LHCN-M2 (cell line): ENCODE results near the gene LMNB1. TPM values are rescaled to one million over a fixed set of nuclear protein-coding genes. Genes with fewer than 3 reads are reported as not detected.
A peak's percentile ranks its signal among the peaks of the same experiment; 100 is the strongest.
"Not testable (repeated sequence)": the region's sequence is repeated elsewhere in the genome, so short reads cannot be mapped to it uniquely, and the experiment has no call there.

ENCODE experiments used
- DNase-seq: peaks from one replicate; pipeline ENCODE4 v3.0.0-alpha.2; 2012; ENCODE audit warnings: low read depth
- polyA plus RNA-seq: library from polyadenylated mRNA; unstranded; fragments of >200 nt; gene quantifications from one replicate; pipeline ENCODE4 v1.2.1, GENCODE V29; 2012; ENCODE audit warnings: missing spikeins
- total RNA-seq: library from RNA; depleted of rRNA; stranded (reverse); fragments of >200 nt; gene quantifications from 2 replicates; pipeline ENCODE4 v1.2.3, GENCODE V29; 2014; rRNA removed

The LMNB1 gene
- 121 and 142 TPM in 2 replicates for total RNA-seq
- polyA plus RNA-seq: 39.7 TPM

GRCh38 chr5:126776499-126777256 is at the start of gene LMNB1:
TSS of gene LMNB1 (plus strand) at chr5:126777136. CDS start at chr5:126777509, 373 bp downstream.
- peak; percentile 98 for DNase-seq

- DNase-seq: no peak
Measured at GRCh38 chr5:126732716-126733115, 44.2 kb upstream of the LMNB1 start.

GRCh38 chr5:126734573-126734972 is 42.4 kb upstream of the LMNB1 start:
- DNase-seq: not testable (repeated sequence)

- no peak for DNase-seq
Measured at GRCh38 chr5:126736141-126736540, 40.8 kb upstream of the LMNB1 start.

- DNase-seq: no peak
Measured at GRCh38 chr5:126741361-126741760, 35.6 kb upstream of the LMNB1 start.

- no peak for DNase-seq
Measured at GRCh38 chr5:126742425-126742824, 34.5 kb upstream of the LMNB1 start.

- no peak for DNase-seq
Measured at GRCh38 chr5:126744836-126745235, 32.1 kb upstream of the LMNB1 start.

GRCh38 chr5:126745259-126745992 is 31.5 kb upstream of the LMNB1 start:
- no peak for DNase-seq

GRCh38 chr5:126746290-126746689 is 30.6 kb upstream of the LMNB1 start:
- DNase-seq: no peak

GRCh38 chr5:126752081-126752785 is 24.7 kb upstream of the LMNB1 start:
- no peak for DNase-seq

GRCh38 chr5:126753227-126753626 is 23.7 kb upstream of the LMNB1 start:
- no peak for DNase-seq

- DNase-seq: no peak
Measured at GRCh38 chr5:126754609-126755008, 22.3 kb upstream of the LMNB1 start.

- DNase-seq: no peak
Measured at GRCh38 chr5:126755593-126755992, 21.3 kb upstream of the LMNB1 start.

GRCh38 chr5:126757713-126758357 is 19.1 kb upstream of the LMNB1 start:
- DNase-seq: no peak

GRCh38 chr5:126763371-126763770 is 13.6 kb upstream of the LMNB1 start:
- no peak for DNase-seq

- no peak for DNase-seq
Measured at GRCh38 chr5:126769703-126770102, 7.2 kb upstream of the LMNB1 start.

GRCh38 chr5:126773536-126773935 is 3.4 kb upstream of the LMNB1 start:
- DNase-seq: not testable (repeated sequence)

- not testable (repeated sequence) for DNase-seq
Measured at GRCh38 chr5:126774595-126774994, 2.3 kb upstream of the LMNB1 start.

GRCh38 chr5:126777257-126777974 is 480 bp downstream of the LMNB1 start:
- peak; percentile 57 for DNase-seq

- DNase-seq: peak; percentile 96
Measured at GRCh38 chr5:126777975-126778674, 1.2 kb downstream of the LMNB1 start.
